ENCODE measurements around the gene MLN.
A peak's percentile ranks its signal among the peaks of the same experiment; 100 is the strongest.

Gene MLN

GRCh38 chr6:33788694-33789549 lies 14.9 kb downstream of the MLN start, which contains the start of gene LEMD2:
LEMD2 (minus strand) TSS chr6:33789130; CDS start chr6:33789116, 14 bp downstream.
- peak; percentile 93 for DNase-seq (ENCODE audit: low spot score)

- DNase-seq (ENCODE audit: low spot score): peak; percentile 71
Observed at GRCh38 chr6:33787954-33788693, 15.7 kb downstream of the MLN start.

- no peak for DNase-seq (ENCODE audit: low spot score)
Observed at GRCh38 chr6:33787346-33787953, 16.4 kb downstream of the MLN start.

- DNase-seq (ENCODE audit: low spot score): no peak
Observed at GRCh38 chr6:33786736-33787135, 17.1 kb downstream of the MLN start.

GRCh38 chr6:33785778-33786177 lies 18.0 kb downstream of the MLN start:
- DNase-seq (ENCODE audit: low spot score): no peak

- no peak for DNase-seq (ENCODE audit: low spot score)
Observed at GRCh38 chr6:33784787-33785186, 19.0 kb downstream of the MLN start.

- DNase-seq (ENCODE audit: low spot score): no peak
Observed at GRCh38 chr6:33783781-33784520, 19.9 kb downstream of the MLN start.

- DNase-seq (ENCODE audit: low spot score): no peak
Observed at GRCh38 chr6:33782561-33782960, 21.2 kb downstream of the MLN start.

GRCh38 chr6:33781131-33781975 lies 22.4 kb downstream of the MLN start:
- no peak for DNase-seq (ENCODE audit: low spot score)

- no peak for DNase-seq (ENCODE audit: low spot score)
Observed at GRCh38 chr6:33779895-33780294, 23.9 kb downstream of the MLN start.

GRCh38 chr6:33779290-33779689 lies 24.5 kb downstream of the MLN start:
- no peak for DNase-seq (ENCODE audit: low spot score)

- no peak for DNase-seq (ENCODE audit: low spot score)
Observed at GRCh38 chr6:33778444-33779121, 25.2 kb downstream of the MLN start.

GRCh38 chr6:33777398-33778388 lies 26.1 kb downstream of the MLN start:
- DNase-seq (ENCODE audit: low spot score): no peak

- DNase-seq (ENCODE audit: low spot score): no peak
Observed at GRCh38 chr6:33776764-33777163, 27.0 kb downstream of the MLN start.

- no peak for DNase-seq (ENCODE audit: low spot score)
Observed at GRCh38 chr6:33776186-33776585, 27.6 kb downstream of the MLN start.

- DNase-seq (ENCODE audit: low spot score): no peak
Observed at GRCh38 chr6:33774774-33775173, 29.0 kb downstream of the MLN start.

GRCh38 chr6:33772902-33773472 lies 30.8 kb downstream of the MLN start:
- DNase-seq (ENCODE audit: low spot score): no peak

GRCh38 chr6:33772082-33772830 lies 31.5 kb downstream of the MLN start:
- DNase-seq (ENCODE audit: low spot score): no peak
